ENCODE measurements around the gene RABGAP1. TPM values are rescaled to one million over a fixed set of nuclear protein-coding genes. Genes with fewer than 3 reads are reported as not detected.

RABGAP1 gene
- total RNA-seq, 1 experiment from 2014 or later = 95.8 TPM

DNA sequence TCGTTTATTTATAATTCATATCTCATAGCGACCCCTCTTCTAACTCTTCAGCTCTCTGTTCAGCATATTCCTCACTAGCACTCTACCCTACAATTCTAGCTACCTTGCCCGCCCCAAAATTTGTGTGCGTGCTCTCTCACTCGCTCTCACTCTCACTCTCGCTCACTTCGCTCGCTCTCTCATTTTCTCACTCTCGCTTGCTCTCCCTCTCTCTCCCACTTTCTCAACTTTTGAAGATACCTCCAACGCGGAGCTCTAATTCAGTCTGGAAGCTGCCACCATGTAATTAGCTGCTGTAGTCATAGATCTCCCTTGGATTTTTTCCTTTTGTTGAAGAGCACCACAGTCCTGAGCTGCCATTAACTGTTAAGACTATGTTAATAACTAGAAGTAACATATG is 123.1 kb downstream of the RABGAP1 start:
- ChIA-PET CTCF (no interaction called here), POLR2A (ENCODE audit: unreplicated experiment) (no interaction called here)
- no TSS peak for BruUV-seq (replicated peaks)

DNA sequence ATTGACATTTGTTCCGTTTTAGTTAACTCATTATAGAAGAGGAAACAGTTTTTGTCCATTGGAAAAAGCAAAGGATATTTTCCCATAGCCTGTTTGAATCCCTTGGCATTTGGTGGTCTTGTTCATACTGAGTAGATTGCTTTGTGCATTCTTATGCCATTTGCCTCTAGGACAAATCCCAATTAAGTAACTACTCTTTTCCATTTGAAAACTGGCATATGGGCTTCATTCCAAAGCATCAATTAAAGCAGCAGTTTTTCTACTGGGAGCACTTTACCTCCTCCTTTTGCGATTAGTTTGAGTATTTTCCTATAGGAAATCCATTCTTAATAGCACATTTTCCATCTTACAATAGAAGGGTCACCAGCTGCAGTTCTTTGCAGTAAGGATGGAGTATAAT is 123.9 kb downstream of the RABGAP1 start:
- intact Hi-C loops (cut with micrococcal nuclease; ENCODE audit: unreplicated experiment) = no loop called here
- no peaks in the 10 kb centered on the region for H3K9me2 ChIP-seq (ENCODE audit: insufficient read depth)
- CTCF ChIA-PET = no interaction called here
- H3F3A ChIP-seq (ENCODE audit: insufficient read depth, low read depth) = 0 out of 2 replicates have a peak, but pooled peaks cover 6% of the 10 kb centered on the region
- H3K4me2 ChIP-seq = no peak overlapping the region
- no peaks in the 10 kb centered on the region for H3K9me3 ChIP-seq (ENCODE audit: insufficient read depth, low read depth)
- H3K36me3 ChIP-seq (ENCODE audit: low read depth) = 0 out of 2 replicates have a peak, but pooled peaks cover 6% of the 10 kb centered on the region
- H3K4me1 ChIP-seq (replicated peaks; ENCODE audit: insufficient read depth) = no peaks in the 10 kb centered on the region
- peaks cover 4% of the 10 kb centered on the region; the same call in 1 of the 2 replicates for H4K20me1 ChIP-seq (ENCODE audit: insufficient read depth)
- H3K79me2 ChIP-seq (ENCODE audit: low read depth) = no peaks in the 10 kb centered on the region
- H3K4me3 ChIP-seq = no peak overlapping the region
- H3K27ac ChIP-seq = no peak overlapping the region
- no peak for TF ChIP-seq EZH2 (IDR thresholded peaks at IDR 0.05; ENCODE audit: low read depth)
- TF ChIP-seq CTCF (conservative IDR thresholded peaks at IDR 0.05) = no peak
- H2AFZ ChIP-seq = no peak overlapping the region
- POLR2A ChIA-PET (ENCODE audit: unreplicated experiment) = no interaction called here
- DNase-seq = no peak
- H3K27me3 ChIP-seq (ENCODE audit: insufficient read depth, low read depth) = no peaks in the 10 kb centered on the region
- no TSS peak for BruUV-seq (replicated peaks)

More for the DNA sequence above, 123.1 kb downstream of the RABGAP1 start:
- 0 out of 2 replicates have a peak, but pooled peaks cover 6% of the 10 kb centered on the region for H3F3A ChIP-seq (ENCODE audit: insufficient read depth, low read depth)
- DNase-seq = no peak
- no peak overlapping the region for H3K4me3 ChIP-seq
- H2AFZ ChIP-seq = no peak overlapping the region
- no peak overlapping the region for H3K27ac ChIP-seq
- no peaks in the 10 kb centered on the region for H3K79me2 ChIP-seq (ENCODE audit: low read depth)
- intact Hi-C loops (cut with micrococcal nuclease; ENCODE audit: unreplicated experiment) = no loop called here
- TF ChIP-seq EZH2 (IDR thresholded peaks at IDR 0.05; ENCODE audit: low read depth) (no peak), CTCF (conservative IDR thresholded peaks at IDR 0.05) (no peak)
- 0 out of 2 replicates have a peak, but pooled peaks cover 6% of the 10 kb centered on the region for H3K36me3 ChIP-seq (ENCODE audit: low read depth)
- H4K20me1 ChIP-seq (ENCODE audit: insufficient read depth) = peaks cover 4% of the 10 kb centered on the region; the same call in 1 of the 2 replicates
- H3K4me2 ChIP-seq = no peak overlapping the region
- H3K27me3 ChIP-seq (ENCODE audit: insufficient read depth, low read depth) = no peaks in the 10 kb centered on the region
- no peaks in the 10 kb centered on the region for H3K9me3 ChIP-seq (ENCODE audit: insufficient read depth, low read depth)
- H3K9me2 ChIP-seq (ENCODE audit: insufficient read depth) = no peaks in the 10 kb centered on the region
- H3K4me1 ChIP-seq (replicated peaks; ENCODE audit: insufficient read depth) = no peaks in the 10 kb centered on the region

- Histone ChIP-seq H3K4me3 (no peak overlapping the region), H2AFZ (no peak overlapping the region), H3K36me3 (ENCODE audit: low read depth) (0 out of 2 replicates have a peak, but pooled peaks cover 6% of the 10 kb centered on the region), H3K9me3 (ENCODE audit: insufficient read depth, low read depth) (no peaks in the 10 kb centered on the region), H3K9me2 (ENCODE audit: insufficient read depth) (no peaks in the 10 kb centered on the region), H3K79me2 (ENCODE audit: low read depth) (no peaks in the 10 kb centered on the region), H3K27ac (no peak overlapping the region), H3F3A (ENCODE audit: insufficient read depth, low read depth) (0 out of 2 replicates have a peak, but pooled peaks cover 6% of the 10 kb centered on the region), H4K20me1 (ENCODE audit: insufficient read depth) (peaks cover 4% of the 10 kb centered on the region; the same call in 1 of the 2 replicates), H3K4me2 (no peak overlapping the region), H3K27me3 (ENCODE audit: insufficient read depth, low read depth) (no peaks in the 10 kb centered on the region), H3K4me1 (replicated peaks; ENCODE audit: insufficient read depth) (no peaks in the 10 kb centered on the region)
- intact Hi-C loops (cut with micrococcal nuclease; ENCODE audit: unreplicated experiment) = no loop called here
- no peak for TF ChIP-seq CTCF (conservative IDR thresholded peaks at IDR 0.05)
- TF ChIP-seq EZH2 (IDR thresholded peaks at IDR 0.05; ENCODE audit: low read depth) = no peak
- ChIA-PET CTCF (no interaction called here), POLR2A (ENCODE audit: unreplicated experiment) (no interaction called here)
- BruUV-seq (replicated peaks) = no TSS peak
- DNase-seq = no peak
Observed at GRCh38 chr9:123065196-123065595, 124.4 kb downstream of the RABGAP1 start.
